Astrocyte (in vitro differentiated cells and primary cell): ENCODE data around the gene GPR39. TPM values are rescaled to one million over a fixed set of nuclear protein-coding genes. Genes with fewer than 3 reads are reported as not detected.

ENCODE experiments used
- DNase-seq: peaks from one replicate; pipeline ENCODE4 v3.0.0-alpha.2; 2010; ENCODE audit warnings: low read depth
- FAIRE-seq: peaks from 2 replicates; lab custom pipeline; 2011; peaks lifted over from hg19 to GRCh38; lab: Jason Lieb, UNC
- H2AFZ ChIP-seq: 2 replicates; pipeline ENCODE4 v1.6.0; 2012; ENCODE audit warnings: low read depth, low read length, inconsistent platforms
- H3K27ac ChIP-seq: 2 replicates; pipeline ENCODE4 v1.5.1; 2011; ENCODE audit warnings: low read depth, low read length, inconsistent platforms
- H3K27me3 ChIP-seq: 2 replicates; pipeline ENCODE4 v1.6.0; 2011; ENCODE audit warnings: low read length, inconsistent platforms; ENCODE audit not compliant: insufficient read depth
- H3K36me3 ChIP-seq: 2 replicates; pipeline ENCODE4 v1.5.1; 2011; ENCODE audit warnings: low read length, inconsistent platforms; ENCODE audit not compliant: insufficient read depth
- H3K4me1 ChIP-seq: 2 replicates; pipeline ENCODE4 v1.5.1; 2011; ENCODE audit warnings: low read length, inconsistent platforms; ENCODE audit not compliant: insufficient read depth
- H3K4me2 ChIP-seq: 2 replicates; pipeline ENCODE4 v1.6.0; 2012; ENCODE audit warnings: low read length, inconsistent platforms
- H3K4me3 ChIP-seq: 2 replicates; pipeline ENCODE4 v1.5.1; 2011; ENCODE audit warnings: low read depth, mild to moderate bottlenecking, low read length, inconsistent platforms; ENCODE audit not compliant: insufficient read depth
- H3K79me2 ChIP-seq: 2 replicates; pipeline ENCODE4 v1.6.0; 2012; ENCODE audit warnings: mild to moderate bottlenecking, low read length, inconsistent platforms; ENCODE audit not compliant: insufficient read depth
- H3K9ac ChIP-seq: 2 replicates; pipeline ENCODE4 v1.6.0; 2012; ENCODE audit warnings: mild to moderate bottlenecking, low read length, inconsistent platforms
- H3K9me3 ChIP-seq: 2 replicates; pipeline ENCODE4 v1.5.1; 2012; ENCODE audit warnings: low read depth, mild to moderate bottlenecking, low read length, inconsistent platforms; ENCODE audit not compliant: insufficient read depth
- H4K20me1 ChIP-seq: 2 replicates; pipeline ENCODE4 v1.6.0; 2012; ENCODE audit warnings: low read length, inconsistent platforms; ENCODE audit not compliant: insufficient read depth
- H3K27ac Mint-ChIP-seq: one replicate; pipeline ENCODE4 v1.8.0; 2021; ENCODE audit warnings: mild to moderate bottlenecking, mixed read lengths; ENCODE audit not compliant: unreplicated experiment
- H3K27me3 Mint-ChIP-seq: one replicate; pipeline ENCODE4 v1.8.0; 2021; ENCODE audit warnings: low read depth, mixed read lengths; ENCODE audit not compliant: unreplicated experiment
- H3K36me3 Mint-ChIP-seq: one replicate; pipeline ENCODE4 v1.8.0; 2021; ENCODE audit warnings: low read depth, mixed read lengths; ENCODE audit not compliant: unreplicated experiment
- H3K4me1 Mint-ChIP-seq: one replicate; pipeline ENCODE4 v1.8.0; 2021; ENCODE audit warnings: low read depth, mixed read lengths; ENCODE audit not compliant: unreplicated experiment
- H3K4me3 Mint-ChIP-seq: one replicate; pipeline ENCODE4 v1.8.0; 2021; ENCODE audit warnings: mild to moderate bottlenecking, moderate library complexity, mixed read lengths; ENCODE audit not compliant: unreplicated experiment
- H3K9me3 Mint-ChIP-seq: one replicate; pipeline ENCODE4 v1.8.0; 2021; ENCODE audit warnings: mild to moderate bottlenecking, mixed read lengths; ENCODE audit not compliant: unreplicated experiment
- EZH2 ChIP-seq: IDR thresholded peaks from 2 replicates; pipeline ENCODE4 v1.6.1; 2012; ENCODE audit warnings: mild to moderate bottlenecking, low read length, inconsistent platforms; ENCODE audit not compliant: insufficient read depth
- total RNA-seq: library from RNA; stranded (reverse); gene quantifications from 2 replicates; pipeline ENCODE4 v1.2.1, GENCODE V29; 2021
- TF ChIP-seq, protein P1 (sequence below): IDR thresholded peaks from 2 replicates; pipeline ENCODE4 v1.5.1; 2011; ENCODE audit warnings: low read depth, mild to moderate bottlenecking, inconsistent platforms, low read length, moderate library complexity; ENCODE audit not compliant: insufficient read depth

GPR39 gene
- total RNA-seq, 1 donor from 2014 or later, result 4.4 TPM

GRCh38 chr2:132595186-132595585, 178.6 kb downstream of the GPR39 start:
- Histone ChIP-seq H3K79me2 (no peaks in the 10 kb centered on the region), H3K27ac (no peak overlapping the region), H3K4me3 (no peak overlapping the region), H3K36me3 (no peaks in the 10 kb centered on the region), H4K20me1 (peaks cover 6% of the 10 kb centered on the region), H2AFZ (no peak overlapping the region), H3K4me1 (peaks cover 3% of the 10 kb centered on the region), H3K4me2 (no peak overlapping the region), H3K9ac (no peak overlapping the region), H3K9me3 (no peaks in the 10 kb centered on the region), H3K27me3 (no peaks in the 10 kb centered on the region)
- Mint-ChIP-seq H3K4me1 (peaks cover 11% of the 10 kb centered on the region), H3K4me3 (no peak overlapping the region), H3K27me3 (peaks cover 7% of the 10 kb centered on the region), H3K27ac (no peak overlapping the region), H3K9me3 (peaks cover 2% of the 10 kb centered on the region), H3K36me3 (peaks cover 3% of the 10 kb centered on the region)
- no peak for FAIRE-seq
- TF ChIP-seq EZH2, result no peak
- TF ChIP-seq, protein P1, sequence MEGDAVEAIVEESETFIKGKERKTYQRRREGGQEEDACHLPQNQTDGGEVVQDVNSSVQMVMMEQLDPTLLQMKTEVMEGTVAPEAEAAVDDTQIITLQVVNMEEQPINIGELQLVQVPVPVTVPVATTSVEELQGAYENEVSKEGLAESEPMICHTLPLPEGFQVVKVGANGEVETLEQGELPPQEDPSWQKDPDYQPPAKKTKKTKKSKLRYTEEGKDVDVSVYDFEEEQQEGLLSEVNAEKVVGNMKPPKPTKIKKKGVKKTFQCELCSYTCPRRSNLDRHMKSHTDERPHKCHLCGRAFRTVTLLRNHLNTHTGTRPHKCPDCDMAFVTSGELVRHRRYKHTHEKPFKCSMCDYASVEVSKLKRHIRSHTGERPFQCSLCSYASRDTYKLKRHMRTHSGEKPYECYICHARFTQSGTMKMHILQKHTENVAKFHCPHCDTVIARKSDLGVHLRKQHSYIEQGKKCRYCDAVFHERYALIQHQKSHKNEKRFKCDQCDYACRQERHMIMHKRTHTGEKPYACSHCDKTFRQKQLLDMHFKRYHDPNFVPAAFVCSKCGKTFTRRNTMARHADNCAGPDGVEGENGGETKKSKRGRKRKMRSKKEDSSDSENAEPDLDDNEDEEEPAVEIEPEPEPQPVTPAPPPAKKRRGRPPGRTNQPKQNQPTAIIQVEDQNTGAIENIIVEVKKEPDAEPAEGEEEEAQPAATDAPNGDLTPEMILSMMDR, result no peak
- no peak for DNase-seq

- Histone ChIP-seq H3K4me1 (peaks cover 3% of the 10 kb centered on the region), H4K20me1 (peaks cover 6% of the 10 kb centered on the region), H3K9me3 (no peaks in the 10 kb centered on the region), H3K27ac (no peak overlapping the region), H3K79me2 (no peaks in the 10 kb centered on the region), H3K27me3 (no peaks in the 10 kb centered on the region), H2AFZ (no peak overlapping the region), H3K9ac (no peak overlapping the region), H3K36me3 (no peaks in the 10 kb centered on the region), H3K4me3 (no peak overlapping the region), H3K4me2 (no peak overlapping the region)
- Mint-ChIP-seq H3K36me3 (peaks cover 3% of the 10 kb centered on the region), H3K9me3 (peaks cover 2% of the 10 kb centered on the region), H3K4me1 (peaks cover 11% of the 10 kb centered on the region), H3K4me3 (no peak overlapping the region), H3K27me3 (peaks cover 7% of the 10 kb centered on the region), H3K27ac (no peak overlapping the region)
- TF ChIP-seq EZH2, result no peak
- TF ChIP-seq, protein P1, result no peak
- DNase-seq (no peak), FAIRE-seq (no peak)
These were observed 179.1 kb downstream of the GPR39 start for GRCh38 chr2:132595693-132596092.

GRCh38 chr2:132597166-132597565, 180.6 kb downstream of the GPR39 start:
- peaks cover 3% of the 10 kb centered on the region for H3K36me3 Mint-ChIP-seq
- Histone ChIP-seq H3K4me1 (peaks cover 3% of the 10 kb centered on the region), H3K4me3 (no peak overlapping the region), H3K36me3 (no peaks in the 10 kb centered on the region), H3K27ac (no peak overlapping the region), H3K27me3 (no peaks in the 10 kb centered on the region), H3K9me3 (no peaks in the 10 kb centered on the region), H4K20me1 (peaks cover 6% of the 10 kb centered on the region), H3K79me2 (no peaks in the 10 kb centered on the region), H2AFZ (no peak overlapping the region), H3K4me2 (no peak overlapping the region), H3K9ac (no peak overlapping the region)
- FAIRE-seq (no peak), DNase-seq (no peak)
- no peak overlapping the region for H3K4me3 Mint-ChIP-seq
- peaks cover 2% of the 10 kb centered on the region for H3K9me3 Mint-ChIP-seq
- peaks cover 7% of the 10 kb centered on the region for H3K27me3 Mint-ChIP-seq
- no peak for TF ChIP-seq EZH2
- TF ChIP-seq, protein P1, result no peak
- peaks cover 11% of the 10 kb centered on the region for H3K4me1 Mint-ChIP-seq
- H3K27ac Mint-ChIP-seq, result no peak overlapping the region
